ENCODE measurements around the gene WIPF1. TPM values are rescaled to one million over a fixed set of nuclear protein-coding genes. Genes with fewer than 3 reads are reported as not detected.

WIPF1 gene
- total RNA-seq, 4 donors from 2014 or later: 20.9 to 60.1 (median 43.3) TPM

DNA sequence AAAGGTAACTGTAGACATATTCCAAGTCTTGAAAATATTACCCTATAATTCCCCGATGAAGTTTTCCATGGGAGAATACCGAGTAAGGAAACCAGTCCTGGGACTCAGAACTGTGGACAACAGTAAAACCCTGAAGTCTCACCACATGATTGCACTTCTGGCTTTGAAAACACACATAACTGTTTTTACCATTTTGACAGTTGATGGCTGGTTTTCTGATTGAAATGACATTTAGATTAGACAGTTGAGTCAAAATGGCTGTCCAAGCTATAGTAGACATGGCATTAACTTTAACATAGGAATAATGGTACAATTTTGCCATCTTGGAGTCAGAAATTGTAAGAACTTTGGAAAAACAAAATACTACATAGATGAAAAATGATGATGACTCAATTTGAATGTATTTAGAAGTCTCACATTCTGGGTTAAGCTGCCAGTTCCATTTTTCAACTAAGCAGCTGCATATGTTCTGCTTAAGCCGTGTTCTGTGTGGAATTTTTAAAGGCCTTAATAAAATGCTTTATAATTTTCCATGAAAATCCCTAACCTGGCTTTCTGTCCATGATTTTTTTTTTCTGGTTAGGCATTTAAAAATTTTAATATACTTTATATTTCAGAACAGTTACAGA is 38.3 kb upstream of the WIPF1 start:
- no peak for ATAC-seq (ENCODE audit: low FRiP score)
- DNase-seq (ENCODE audit: low spot score): no peak
- TF ChIP-seq, protein P1, sequence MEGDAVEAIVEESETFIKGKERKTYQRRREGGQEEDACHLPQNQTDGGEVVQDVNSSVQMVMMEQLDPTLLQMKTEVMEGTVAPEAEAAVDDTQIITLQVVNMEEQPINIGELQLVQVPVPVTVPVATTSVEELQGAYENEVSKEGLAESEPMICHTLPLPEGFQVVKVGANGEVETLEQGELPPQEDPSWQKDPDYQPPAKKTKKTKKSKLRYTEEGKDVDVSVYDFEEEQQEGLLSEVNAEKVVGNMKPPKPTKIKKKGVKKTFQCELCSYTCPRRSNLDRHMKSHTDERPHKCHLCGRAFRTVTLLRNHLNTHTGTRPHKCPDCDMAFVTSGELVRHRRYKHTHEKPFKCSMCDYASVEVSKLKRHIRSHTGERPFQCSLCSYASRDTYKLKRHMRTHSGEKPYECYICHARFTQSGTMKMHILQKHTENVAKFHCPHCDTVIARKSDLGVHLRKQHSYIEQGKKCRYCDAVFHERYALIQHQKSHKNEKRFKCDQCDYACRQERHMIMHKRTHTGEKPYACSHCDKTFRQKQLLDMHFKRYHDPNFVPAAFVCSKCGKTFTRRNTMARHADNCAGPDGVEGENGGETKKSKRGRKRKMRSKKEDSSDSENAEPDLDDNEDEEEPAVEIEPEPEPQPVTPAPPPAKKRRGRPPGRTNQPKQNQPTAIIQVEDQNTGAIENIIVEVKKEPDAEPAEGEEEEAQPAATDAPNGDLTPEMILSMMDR (IDR thresholded peaks at IDR 0.05): no peak

DNA sequence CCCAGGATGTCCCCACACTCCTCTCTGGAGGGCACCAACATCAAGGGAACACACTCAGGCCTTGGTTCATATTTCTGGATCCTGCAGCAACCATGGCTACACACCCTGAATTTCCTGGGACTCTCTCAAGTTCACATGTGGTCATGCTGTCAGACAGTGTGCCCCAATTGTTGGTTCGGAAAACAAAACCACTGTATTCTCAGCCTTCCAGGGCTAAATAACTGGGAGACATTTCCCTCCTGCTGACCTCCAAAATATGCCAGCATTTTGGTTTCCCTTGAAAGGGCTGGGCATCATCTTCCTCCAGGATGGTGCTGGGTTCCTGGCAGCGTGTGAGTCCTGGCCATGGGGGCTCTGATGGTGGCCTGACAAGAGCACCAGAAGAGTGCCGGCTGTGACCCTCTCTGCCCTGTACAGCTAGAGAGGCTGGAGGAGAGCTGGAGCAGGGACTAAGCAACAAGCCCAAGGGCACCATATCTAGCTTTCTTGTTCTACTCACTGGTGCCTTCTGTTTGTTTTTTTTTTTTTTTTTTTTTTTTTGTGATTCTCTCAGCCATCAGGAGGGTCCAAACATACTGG is 37.5 kb upstream of the WIPF1 start:
- DNase-seq (ENCODE audit: low spot score) (no peak), ATAC-seq (ENCODE audit: low FRiP score) (no peak)
- TF ChIP-seq, protein P1 (IDR thresholded peaks at IDR 0.05): no peak

DNA sequence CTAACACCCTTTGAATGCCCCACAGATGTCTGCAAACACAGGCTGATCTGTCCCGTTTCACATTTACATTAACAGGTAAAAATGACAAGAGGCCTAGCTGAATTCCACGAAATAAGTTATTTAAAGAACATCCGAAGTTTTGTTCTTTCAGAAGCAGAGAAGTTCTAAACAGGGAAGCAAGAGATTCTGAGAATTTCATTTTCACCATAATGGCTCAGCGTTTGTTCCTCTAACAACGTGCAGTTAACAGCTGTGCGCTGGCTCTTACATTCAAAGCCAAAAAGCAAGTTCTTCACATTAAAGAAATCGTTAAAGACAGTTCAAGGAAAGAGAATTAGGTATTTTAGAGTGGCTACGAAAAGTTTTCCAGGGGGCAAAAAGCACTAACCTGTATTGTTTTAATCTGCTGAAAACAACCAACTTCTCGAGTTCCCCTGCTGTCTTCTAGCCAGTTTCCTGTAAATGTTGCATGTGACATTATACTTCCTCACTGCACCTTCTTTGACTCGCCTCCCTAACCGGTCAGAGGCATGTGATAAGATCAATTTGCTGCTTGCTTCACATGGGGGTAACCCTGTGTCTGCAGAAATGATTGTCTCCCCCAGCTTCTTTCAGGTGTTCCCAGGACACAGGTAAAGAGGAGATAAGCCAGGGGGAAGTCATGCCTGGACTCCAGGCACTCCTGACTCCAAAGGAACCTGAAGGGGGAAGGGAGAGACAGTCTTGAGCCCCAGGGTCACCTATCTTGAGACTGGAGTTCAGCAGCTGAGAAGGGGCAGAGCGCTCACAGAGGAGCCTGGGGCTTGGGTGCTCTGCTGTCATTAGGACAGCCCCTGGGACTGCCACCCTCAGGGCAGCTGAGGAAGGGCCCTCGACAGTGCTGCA is 36.8 kb upstream of the WIPF1 start:
- DNase-seq (ENCODE audit: low spot score) (no peak), ATAC-seq (ENCODE audit: low FRiP score) (peak; percentile 46)
- TF ChIP-seq, protein P1 (IDR thresholded peaks at IDR 0.05): no peak

DNA sequence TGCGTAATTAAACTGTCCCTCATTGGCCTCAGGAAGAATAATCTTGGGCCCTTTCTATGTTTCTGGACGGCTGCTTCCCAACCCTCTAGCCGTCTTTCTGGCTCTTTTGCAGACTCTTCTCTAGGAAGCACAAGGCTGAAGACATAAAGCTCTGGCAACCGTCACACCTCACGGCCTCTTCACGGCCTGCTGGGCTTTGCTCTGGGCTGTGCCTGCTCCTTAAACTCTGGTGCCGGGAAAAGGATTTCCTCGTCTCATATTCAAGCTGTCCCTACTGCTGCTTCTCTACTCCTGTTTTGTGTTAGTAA is 36.0 kb upstream of the WIPF1 start:
- no peak for ATAC-seq (ENCODE audit: low FRiP score)
- TF ChIP-seq, protein P1 (IDR thresholded peaks at IDR 0.05): no peak
- no peak for DNase-seq (ENCODE audit: low spot score)

DNA sequence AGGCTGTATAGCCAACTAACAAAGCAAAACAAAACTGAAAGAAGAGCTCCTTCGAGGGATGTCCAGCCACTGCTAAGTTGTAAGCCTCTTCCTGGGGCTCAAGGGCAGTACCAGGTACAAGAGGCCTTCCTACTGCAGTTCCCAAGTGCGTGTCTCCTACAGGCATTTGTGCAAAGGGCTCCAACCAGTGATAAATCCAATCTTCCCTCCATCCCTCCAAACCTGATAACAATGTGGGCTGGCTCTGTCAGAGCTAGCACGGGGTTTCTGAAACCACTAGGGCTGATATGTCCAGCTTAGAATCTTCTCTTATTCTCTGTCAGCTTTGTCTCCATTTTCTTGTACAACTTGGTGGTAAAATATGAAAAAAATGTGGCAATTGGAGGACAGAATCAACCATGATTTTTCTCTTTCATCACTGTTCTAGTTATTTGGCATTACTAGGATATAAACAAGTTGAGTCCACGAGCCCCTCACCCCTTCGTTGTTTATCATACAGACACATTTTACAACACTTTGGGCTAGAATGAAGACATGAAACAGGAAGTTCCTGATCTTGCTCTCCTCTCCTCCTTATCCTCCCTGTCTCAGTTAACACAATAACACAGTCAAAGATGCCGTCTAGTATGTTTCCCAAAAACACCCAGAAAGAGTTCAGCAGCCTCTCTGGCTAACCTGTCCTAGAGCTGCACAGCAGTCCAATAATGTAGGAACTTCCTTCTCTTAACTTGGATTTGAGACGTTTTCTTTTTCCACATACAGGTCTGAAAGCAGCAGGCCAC is 35.4 kb upstream of the WIPF1 start:
- no peak for DNase-seq (ENCODE audit: low spot score)
- no peak for ATAC-seq (ENCODE audit: low FRiP score)
- TF ChIP-seq, protein P1 (IDR thresholded peaks at IDR 0.05): no peak

DNA sequence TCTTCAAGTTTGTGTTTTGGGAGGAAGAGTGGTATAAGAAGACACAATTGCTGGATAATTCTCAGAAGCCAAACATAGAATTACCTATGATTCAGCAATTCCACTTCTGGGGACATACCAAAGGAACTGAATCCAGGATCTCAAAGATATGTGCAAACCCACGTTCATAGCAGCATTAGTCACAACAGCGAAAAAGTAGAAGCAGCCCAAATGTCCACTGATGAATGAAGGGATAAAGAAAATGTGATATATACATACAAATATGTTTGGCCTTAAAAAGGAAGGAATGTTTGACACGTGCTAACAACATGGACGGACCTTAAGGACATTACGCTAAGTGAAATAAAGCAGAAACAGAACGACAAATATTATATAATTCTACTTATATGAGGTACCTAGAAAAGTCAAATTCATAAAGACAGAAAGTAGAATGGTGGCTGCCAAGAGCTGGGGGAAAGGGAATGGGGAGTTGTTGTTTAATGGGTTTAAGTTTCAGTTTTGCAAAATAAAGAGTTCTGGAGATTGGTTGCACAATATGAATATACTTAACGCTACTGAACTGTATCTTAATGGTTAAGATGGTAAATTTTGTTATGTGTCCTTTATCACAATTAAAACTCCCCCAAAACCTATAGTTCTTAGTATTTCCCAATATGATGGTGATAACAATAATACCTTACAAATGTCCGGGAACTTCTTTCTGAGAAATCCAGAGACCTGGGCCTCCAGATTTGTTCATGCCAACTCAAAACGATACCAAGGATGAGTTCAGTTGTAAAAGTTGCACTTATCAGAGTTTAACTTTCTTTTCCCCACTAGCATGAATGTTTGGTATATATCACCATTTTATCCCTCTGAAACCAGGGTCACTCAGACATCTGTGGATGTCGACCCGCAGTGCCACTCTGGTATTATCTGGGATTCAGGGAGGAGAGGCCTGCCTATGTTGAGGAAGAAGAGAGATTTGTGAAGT is 33.7 kb upstream of the WIPF1 start:
- DNase-seq (ENCODE audit: low spot score): no peak
- TF ChIP-seq, protein P1 (IDR thresholded peaks at IDR 0.05): no peak
- no peak for ATAC-seq (ENCODE audit: low FRiP score)

All from omental fat pad (tissue), 4 donors.